NCI-H460 (cell line): ENCODE results near the gene PCMT1. TPM values are rescaled to one million over a fixed set of nuclear protein-coding genes. Genes with fewer than 3 reads are reported as not detected.
"Not testable (repeated sequence)": the region's sequence is repeated elsewhere in the genome, so short reads cannot be mapped to it uniquely, and the experiment has no call there.

Experiments
- DNase-seq: peaks from one replicate; pipeline ENCODE4 v3.0.0-alpha.2; 2016; ENCODE audit warnings: low read depth; ENCODE audit errors: extremely low read depth
- total RNA-seq: library from RNA; depleted of rRNA; stranded (reverse); fragments of >200 nt; shearing (Covaris generic); gene quantifications from 2 replicates; pipeline ENCODE4 v1.2.3, GENCODE V29; 2014; rRNA removed

The PCMT1 gene
- total RNA-seq, 1 experiment from 2014 or later, result 86.6 TPM

DNA sequence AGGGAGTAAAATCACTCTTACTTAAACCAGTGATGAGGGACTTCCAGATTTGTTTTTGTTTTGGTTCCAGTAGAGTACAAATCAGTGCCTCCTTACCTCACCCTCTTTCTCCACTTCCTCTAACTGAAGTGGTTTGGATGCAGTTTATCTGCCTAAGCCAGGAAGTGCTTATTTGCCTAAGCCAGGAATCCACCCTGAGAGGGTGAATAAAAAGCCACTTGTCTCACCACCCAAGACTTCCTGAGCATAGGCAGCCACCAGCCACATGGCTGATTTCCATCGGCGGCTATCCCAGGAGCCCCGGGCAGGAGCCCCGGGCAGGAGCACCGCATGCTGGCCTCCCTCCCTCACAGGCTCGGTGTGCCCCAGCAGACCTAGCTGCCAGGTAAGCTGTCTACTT lies 102.6 kb downstream of the PCMT1 start:
- no peak for DNase-seq

DNA sequence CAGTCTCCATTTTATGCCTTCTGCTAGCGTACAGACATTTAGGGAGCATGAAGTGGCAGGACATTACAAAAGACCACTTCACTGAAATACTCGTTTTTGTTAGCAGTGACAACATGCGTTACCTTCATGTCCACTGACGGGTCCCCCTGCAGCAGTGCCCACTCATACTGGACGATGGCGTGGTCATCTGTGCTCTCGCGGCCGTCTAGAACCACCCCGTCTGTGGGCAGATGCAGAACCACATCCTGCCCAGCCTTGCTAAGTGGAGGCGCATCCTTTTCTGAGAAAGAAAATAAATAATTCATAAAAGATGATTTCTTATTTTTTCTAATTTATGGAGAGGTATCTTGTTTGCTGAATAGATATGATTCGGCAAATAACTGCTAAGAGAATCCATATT lies 103.3 kb downstream of the PCMT1 start:
- DNase-seq, result no peak

DNA sequence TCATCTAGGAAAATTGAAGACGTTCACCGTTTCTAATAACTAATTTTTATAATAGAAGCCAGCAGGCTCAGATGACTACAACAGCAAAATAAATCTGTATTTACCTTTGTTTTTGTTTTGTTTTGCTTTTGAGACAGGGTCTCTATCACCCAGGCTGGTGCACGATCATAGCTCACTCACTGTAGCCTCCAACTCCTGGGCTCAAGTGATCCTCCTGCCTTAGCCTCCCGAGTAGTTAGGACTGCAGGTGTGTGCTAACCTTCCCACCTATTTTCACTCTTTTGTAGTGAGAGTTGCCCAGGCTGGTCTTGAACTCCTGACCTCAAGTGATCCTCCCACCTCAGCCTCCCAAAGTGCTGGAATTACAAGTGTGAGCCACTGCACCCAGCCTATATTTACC lies 104.5 kb downstream of the PCMT1 start:
- DNase-seq, result not testable (repeated sequence)

DNA sequence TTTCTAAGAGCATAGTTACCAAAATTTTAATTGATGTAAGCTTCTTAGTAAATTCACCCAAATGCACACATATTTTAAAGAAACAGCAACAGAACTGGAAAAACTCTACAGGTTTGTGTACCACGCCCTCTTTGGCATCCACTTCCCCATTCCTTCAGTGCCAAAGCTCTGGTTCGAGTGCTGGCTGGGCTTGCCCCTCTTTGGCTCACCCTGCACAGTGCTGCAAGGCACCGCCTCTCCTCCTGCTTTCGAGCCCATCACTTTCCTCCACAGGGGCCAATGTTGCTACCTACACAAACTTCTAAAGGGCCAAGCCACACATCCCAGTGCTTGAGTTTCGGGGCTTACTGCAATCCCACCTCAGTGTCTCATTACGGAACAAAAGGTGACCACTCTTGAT lies 105.0 kb downstream of the PCMT1 start:
- no peak for DNase-seq

DNA sequence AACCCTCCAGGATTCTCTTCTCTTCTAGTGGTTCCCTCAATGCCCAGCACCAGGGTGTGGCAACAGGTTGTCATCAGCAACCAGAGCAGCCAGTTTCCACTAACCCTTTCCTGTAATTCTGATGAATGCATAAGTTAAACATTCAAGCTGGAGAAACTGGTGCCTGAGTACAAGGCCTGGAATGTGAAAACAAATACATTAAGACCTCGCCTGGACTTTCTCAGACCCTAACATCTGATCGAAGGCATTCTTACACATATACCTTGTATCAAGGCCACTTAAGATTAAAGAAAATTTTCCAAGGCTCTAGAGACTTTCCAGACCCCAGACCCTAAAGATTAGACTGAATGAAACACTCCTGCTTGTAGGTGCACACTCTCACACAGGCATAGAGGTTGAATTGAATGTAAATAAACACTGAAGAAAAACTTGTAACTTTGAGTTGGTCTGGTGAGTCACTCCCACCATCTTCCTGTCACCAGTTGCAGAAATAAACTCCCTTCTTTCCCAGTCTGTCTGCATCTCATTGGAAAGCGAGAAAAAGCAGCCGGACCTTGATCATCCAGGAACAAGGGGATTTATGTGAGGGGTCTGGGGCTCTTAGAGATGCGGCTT lies 105.6 kb downstream of the PCMT1 start:
- peak; percentile 44 for DNase-seq

DNA sequence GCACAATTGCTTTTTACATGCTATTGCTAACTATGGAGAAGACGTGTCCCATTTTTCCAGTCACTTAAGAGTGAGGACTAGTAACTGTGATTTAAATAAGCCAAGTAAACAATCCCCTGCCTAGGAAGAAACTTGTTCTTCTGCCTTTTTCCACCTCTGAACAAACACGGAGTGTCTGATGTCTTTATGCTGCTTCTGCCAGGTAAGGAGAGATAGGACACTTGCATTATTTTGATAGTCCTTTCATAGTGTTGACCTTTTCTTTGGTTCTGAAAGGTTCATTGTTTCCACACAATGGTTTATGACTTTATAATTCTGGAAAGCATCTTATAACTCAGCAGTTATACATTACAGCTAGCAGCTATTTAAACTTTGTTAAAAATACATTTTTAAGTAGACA lies 106.2 kb downstream of the PCMT1 start:
- DNase-seq, result no peak

DNA sequence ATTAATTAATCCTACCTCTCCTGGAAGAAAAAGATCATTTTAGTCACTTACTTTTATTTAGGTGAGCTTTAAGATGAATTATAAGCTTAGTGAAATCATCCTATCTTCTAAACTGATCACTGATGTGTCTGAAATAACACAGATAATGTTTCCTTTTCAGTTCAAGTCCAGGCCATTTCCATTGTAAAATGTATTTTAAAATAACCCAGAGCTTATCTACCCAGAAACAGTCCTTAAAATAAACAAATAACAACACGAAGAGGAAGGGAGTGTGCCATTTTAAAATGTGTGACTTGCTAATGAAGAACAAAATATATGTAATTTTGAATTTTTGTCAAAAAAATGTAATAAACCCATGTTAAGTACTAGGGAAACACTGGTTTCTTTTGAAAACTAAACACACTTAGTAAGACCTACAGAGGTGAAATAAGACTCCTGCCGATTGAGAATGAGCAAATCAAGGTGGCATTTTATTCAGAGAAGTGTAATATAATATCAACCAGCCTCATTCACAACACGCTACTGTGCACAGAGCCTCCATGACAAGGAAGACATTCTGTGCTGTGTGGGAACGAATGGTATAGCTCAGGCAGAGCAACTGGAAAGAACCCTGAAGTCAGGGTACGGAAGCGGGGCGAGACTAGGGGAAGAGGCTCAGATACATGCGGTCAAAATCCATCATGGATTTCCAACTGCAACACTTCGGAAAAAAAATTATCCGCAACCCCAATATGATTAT lies 106.9 kb downstream of the PCMT1 start:
- DNase-seq, result no peak

DNA sequence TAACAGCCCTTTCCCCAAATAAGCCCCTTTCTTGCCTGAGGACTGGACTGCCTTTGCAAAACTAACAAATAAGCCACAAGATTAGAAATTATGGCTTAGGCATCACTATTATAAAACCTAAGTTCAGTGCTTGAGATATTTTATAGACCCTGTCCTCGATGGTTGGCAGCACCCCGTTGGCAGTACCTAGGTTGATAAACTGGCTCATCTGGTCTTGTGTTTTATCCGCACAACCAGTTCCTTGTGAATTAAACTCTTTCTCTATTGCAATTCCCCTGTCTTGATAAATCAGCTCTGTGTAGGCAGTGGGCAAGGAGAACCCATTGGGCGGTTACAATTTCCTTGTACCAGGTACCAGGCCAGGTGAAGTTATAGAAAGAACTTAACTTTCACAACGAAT lies 108.0 kb downstream of the PCMT1 start:
- no peak for DNase-seq

DNA sequence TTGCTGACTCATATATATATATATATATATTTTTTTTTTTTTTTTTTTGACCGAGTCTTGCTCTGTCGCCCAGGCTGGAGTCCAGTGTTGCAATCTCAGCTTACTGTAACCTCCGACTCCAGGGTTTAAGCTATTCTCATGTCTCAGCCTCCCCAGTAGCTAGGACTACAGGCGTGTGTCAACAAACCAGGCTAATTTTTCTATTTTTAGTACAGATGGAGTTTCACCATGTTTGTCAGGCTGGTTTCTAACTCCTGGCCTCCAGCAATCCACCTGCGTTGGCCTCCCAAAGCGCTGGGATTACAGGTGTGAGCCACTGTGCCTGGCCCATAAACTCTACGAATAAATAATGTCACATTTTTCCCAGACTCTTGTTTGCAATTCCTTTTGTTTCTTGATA lies 109.8 kb downstream of the PCMT1 start:
- no peak for DNase-seq

DNA sequence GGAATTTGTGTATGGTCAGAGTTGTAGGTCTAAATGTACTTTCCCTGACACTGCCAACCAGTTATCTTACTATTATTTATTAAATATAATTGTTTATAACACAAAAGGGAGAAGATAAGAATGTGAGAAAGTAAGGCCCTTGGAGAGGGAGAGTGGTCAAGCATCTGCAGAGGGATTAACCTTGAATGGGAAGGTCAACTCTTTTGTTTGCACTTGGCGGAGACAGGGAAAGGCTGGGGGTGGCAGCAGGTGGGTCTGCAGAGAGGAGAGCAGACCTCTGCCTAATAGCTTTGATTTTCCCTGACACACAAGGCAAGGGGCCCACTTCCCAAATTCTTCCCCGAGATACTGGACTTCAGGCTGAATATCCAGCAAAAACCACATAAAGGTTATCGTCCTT lies 110.4 kb downstream of the PCMT1 start:
- no peak for DNase-seq

DNA sequence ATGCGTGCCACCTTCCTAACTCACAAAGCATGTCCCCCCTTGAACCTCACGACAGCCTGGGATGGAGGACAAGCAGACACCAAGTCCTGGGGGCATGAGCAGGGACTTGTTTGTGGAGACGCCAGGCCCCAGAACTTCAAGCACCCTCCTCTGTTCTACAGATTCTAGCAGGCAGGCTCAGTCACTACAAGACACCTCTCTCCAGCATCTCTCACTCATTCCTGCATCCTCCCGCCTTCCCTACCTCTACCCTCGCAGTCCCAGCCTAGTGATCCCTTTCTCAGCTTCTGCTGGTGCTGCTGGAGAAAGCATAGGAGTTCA lies 110.9 kb downstream of the PCMT1 start:
- DNase-seq, result no peak

Other genes with a start within 250 kb of the PCMT1 start
- 28.7 and 29.0 TPM in 2 replicates for gene PPIL4, start 203.7 kb upstream of the PCMT1 start, total RNA-seq
- 34.6 and 40.3 TPM in 2 replicates for gene GINM1, start 183.4 kb upstream of the PCMT1 start, total RNA-seq
- gene KATNA1, start 101.0 kb upstream of the PCMT1 start, total RNA-seq, result 24.2 and 29.3 TPM in 2 replicates
- gene LATS1, start 31.6 kb upstream of the PCMT1 start, total RNA-seq, result 15.8 and 16.9 TPM in 2 replicates
- 25.4 and 29.1 TPM in 2 replicates for gene NUP43, start 3.2 kb upstream of the PCMT1 start, total RNA-seq
- 54.7 and 55.6 TPM in 2 replicates for gene LRP11, start 114.6 kb downstream of the PCMT1 start, total RNA-seq
- gene RAET1E, start 148.4 kb downstream of the PCMT1 start, total RNA-seq, result 9.7 and 9.9 TPM in 2 replicates
- 1.1 and 1.2 TPM in 2 replicates for gene RAET1G, start 173.4 kb downstream of the PCMT1 start, total RNA-seq
- gene ULBP2, start 192.3 kb downstream of the PCMT1 start, total RNA-seq, result 3.8 and 4.5 TPM in 2 replicates
- 7.2 and 7.7 TPM in 2 replicates for gene ULBP1, start 214.2 kb downstream of the PCMT1 start, total RNA-seq